Spinal cord (tissue), 10 donors: ENCODE results near the gene MICA. TPM values are rescaled to one million over a fixed set of nuclear protein-coding genes. Genes with fewer than 3 reads are reported as not detected.
"Not testable (repeated sequence)": the region's sequence is repeated elsewhere in the genome, so short reads cannot be mapped to it uniquely, and the experiment has no call there.

Experiments used
- DNase-seq, 6 donors: peaks; one replicate each; pipeline versions ENCODE4 v3.0.0 to v3.0.0-alpha.2; 2013 to 2015; ENCODE audit warnings: low spot score in 6 of 6, low read depth in 4 of 6
- H3K27ac ChIP-seq: one replicate; pipeline ENCODE4 v1.5.1; 2013; ENCODE audit warnings: low read depth, low read length, control low read depth
- H3K27me3 ChIP-seq: one replicate; pipeline ENCODE4 v1.6.1; 2013; ENCODE audit warnings: low read length; ENCODE audit not compliant: control insufficient read depth, insufficient read depth
- H3K36me3 ChIP-seq: one replicate; pipeline ENCODE4 v1.6.1; 2013; ENCODE audit warnings: low read length; ENCODE audit not compliant: control insufficient read depth, insufficient read depth
- H3K4me1 ChIP-seq: one replicate; pipeline ENCODE4 v1.6.1; 2013; ENCODE audit warnings: low read length; ENCODE audit not compliant: control insufficient read depth, insufficient read depth
- H3K4me3 ChIP-seq: one replicate; pipeline ENCODE4 v1.5.1; 2013; ENCODE audit warnings: low read depth, low read length, control low read depth
- H3K9me3 ChIP-seq: one replicate; pipeline ENCODE4 v1.6.1; 2013; ENCODE audit warnings: low read length; ENCODE audit not compliant: control insufficient read depth, insufficient read depth
- WGBS: methylation state at CpG from one replicate; pipeline ENCODE4 v1.1.5; 2013; ENCODE audit warnings: missing lambda C conversion rate; ENCODE audit not compliant: insufficient coverage; 5-methylcytosine and 5-hydroxymethylcytosine counted together
- polyA plus RNA-seq, 2 donors: library from polyadenylated mRNA; unstranded; fragments of 120-200 nt; gene quantifications; one replicate each; pipeline ENCODE4 v1.2.1, GENCODE V29; 2013; ENCODE audit not compliant: insufficient read length in 2 of 2
- total RNA-seq, 2 donors: library from RNA; depleted of rRNA in 1 of 2; stranded (reverse); fragments of 120-200 nt in 1 of 2; fragments of >200 nt in 1 of 2; gene quantifications; one replicate each; pipeline versions ENCODE4 v1.2.3 to v1.2.4, GENCODE V29; 2013 to 2014
- donor health status: healthy.

MICA gene
- total and polyA plus RNA-seq, 4 donors, result 4.2 to 23.6 (median 6.0) TPM

DNA sequence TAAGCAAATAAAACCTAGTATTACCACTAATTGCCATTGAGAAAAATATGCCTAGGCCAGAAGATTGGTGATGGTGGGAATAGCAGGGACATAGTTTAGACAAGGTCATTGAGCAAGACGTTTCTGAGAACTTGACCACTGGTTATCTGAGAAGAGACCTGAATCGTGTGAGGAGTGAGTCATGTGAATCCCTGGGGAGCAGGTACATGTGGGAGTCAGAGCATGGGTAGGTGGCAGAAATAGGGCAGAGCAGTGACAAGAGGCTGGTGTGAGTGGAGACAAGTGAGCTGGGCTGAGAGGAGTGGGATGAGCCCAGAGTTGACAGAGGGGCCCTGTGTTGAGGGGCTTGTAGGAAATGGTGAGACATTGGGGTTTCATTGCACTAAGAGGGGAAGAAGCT lies 16.4 kb downstream of the MICA start:
- no peak overlapping the region for H3K4me3 ChIP-seq
- H3K4me1 ChIP-seq, result no peaks in the 10 kb centered on the region
- no peak for DNase-seq
- H3K36me3 ChIP-seq, result no peaks in the 10 kb centered on the region
- H3K27ac ChIP-seq, result no peak overlapping the region
- no peaks in the 10 kb centered on the region for H3K27me3 ChIP-seq
- 65% methylated on average over 2 of the region's 2 CpGs for WGBS
- H3K9me3 ChIP-seq, result no peaks in the 10 kb centered on the region

DNA sequence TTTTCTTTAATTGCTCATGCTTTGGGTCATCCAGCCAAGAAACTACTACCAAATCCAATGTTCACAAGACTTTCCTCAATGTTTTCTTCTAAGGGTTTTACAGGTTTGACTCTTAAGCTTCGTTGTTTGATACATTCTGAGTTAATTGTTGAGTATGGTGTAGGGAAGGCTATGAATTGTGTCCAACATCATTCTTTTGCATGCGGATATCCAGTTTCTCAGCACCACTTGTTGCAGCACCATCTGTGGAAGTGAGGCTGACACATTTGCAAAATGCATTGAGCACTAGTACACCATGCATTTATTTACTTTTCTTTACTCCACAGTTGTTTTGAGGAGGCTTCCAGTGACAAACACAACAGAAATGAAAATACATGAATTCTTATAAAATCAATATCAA lies 17.2 kb downstream of the MICA start:
- Histone ChIP-seq H3K9me3 (no peaks in the 10 kb centered on the region), H3K4me1 (no peaks in the 10 kb centered on the region), H3K36me3 (no peaks in the 10 kb centered on the region), H3K4me3 (no peak overlapping the region), H3K27me3 (no peaks in the 10 kb centered on the region), H3K27ac (no peak overlapping the region)
- no CpG with 5 or more reads among the region's 2 CpGs for WGBS
- DNase-seq, result no peak

DNA sequence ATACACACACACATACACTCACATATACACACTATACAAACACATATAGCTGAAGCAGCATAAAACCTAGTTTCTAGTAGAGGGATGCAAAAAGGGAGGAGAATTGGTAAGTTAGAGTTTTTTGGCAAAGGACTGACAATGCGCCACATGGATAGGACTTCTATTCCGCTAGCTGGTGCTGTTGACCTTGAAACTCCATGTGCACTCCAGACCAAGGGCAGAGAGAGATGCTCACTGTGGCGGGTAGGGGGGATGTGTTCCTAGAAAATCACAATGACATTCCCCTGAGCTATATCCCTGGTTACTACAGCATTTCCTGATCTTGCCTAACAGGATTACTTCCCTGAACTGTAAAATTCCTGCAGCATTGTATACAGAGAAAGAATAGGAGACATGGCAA lies 19.2 kb downstream of the MICA start:
- no peak for DNase-seq
- no peak overlapping the region for H3K4me3 ChIP-seq
- no peak overlapping the region for H3K27ac ChIP-seq
- H3K4me1 ChIP-seq, result no peaks in the 10 kb centered on the region
- no peaks in the 10 kb centered on the region for H3K27me3 ChIP-seq
- 100% methylated on average over 1 of the region's 3 CpGs for WGBS
- no peaks in the 10 kb centered on the region for H3K9me3 ChIP-seq
- H3K36me3 ChIP-seq, result no peaks in the 10 kb centered on the region

DNA sequence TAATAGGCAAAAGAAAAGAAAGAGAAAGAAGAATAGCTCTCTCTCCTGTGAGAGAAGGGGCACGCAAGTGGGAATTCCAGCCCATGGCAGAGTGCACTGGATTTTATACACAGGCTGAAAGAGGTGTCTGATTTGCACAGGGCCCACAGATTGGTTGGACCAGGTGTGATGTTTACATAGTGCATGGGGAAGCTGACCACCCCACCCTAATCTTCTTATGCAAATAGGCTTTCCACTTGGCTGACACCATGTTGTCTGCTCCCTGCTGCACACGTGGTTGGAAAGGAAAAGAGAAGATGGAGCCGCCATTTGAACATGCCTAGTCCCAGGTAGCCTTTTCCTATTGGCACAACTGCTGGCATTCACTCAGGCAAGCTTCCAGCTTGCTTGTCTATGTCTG lies 20.2 kb downstream of the MICA start:
- DNase-seq, result no peak
- no peaks in the 10 kb centered on the region for H3K36me3 ChIP-seq
- no peak overlapping the region for H3K4me3 ChIP-seq
- no peaks in the 10 kb centered on the region for H3K9me3 ChIP-seq
- no peaks in the 10 kb centered on the region for H3K27me3 ChIP-seq
- H3K4me1 ChIP-seq, result no peaks in the 10 kb centered on the region
- no peak overlapping the region for H3K27ac ChIP-seq
- 65% methylated on average over 3 of the region's 3 CpGs for WGBS

DNA sequence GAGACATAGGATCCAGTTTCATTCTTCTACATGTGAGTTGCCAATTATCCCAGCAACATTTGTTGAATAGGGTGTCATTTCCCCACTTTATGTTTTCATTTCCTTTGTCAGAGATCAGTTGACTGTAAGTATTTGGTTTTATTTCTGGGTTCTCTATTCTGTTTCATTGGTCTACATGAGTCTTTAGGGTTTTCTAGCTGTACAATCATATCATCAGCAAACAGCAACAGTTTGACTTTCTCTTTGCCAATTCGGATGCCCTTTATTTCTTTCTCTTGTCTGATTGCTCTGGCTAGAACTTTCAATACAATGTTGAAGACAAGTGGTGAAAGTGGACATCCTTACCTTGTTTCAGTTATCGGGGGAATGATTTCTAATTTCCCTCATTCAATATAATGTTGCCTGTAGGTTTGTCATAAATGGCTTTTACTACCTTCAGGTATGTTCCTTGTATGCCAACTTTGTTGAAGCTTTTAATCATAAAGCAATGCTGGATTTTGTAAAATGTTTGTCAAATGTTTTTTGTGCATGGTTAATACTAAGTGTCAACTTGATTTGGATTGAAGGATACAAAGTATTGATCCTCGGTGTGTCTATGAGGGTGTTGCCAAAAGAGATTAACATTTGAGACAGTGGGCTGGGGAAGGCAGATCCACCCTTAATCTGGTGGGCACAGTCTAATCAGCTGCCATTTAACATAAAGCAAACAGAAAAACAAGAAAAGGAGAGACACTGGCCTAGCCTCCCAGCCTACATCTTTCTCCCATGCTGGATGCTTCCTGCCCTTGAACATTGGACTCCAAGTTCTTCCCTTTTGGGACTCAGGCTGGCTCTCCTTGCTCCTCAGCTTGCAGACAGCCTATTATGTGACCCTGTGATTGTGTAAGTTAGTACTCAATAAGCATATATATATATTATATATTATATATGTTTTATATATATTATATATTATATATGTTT lies 23.3 kb downstream of the MICA start:
- no peak for DNase-seq
- Histone ChIP-seq H3K36me3 (no peaks in the 10 kb centered on the region), H3K4me1 (no peaks in the 10 kb centered on the region), H3K27ac (no peak overlapping the region), H3K27me3 (no peaks in the 10 kb centered on the region), H3K9me3 (no peaks in the 10 kb centered on the region), H3K4me3 (no peak overlapping the region)
- no CpG with 5 or more reads among the region's 3 CpGs for WGBS

DNA sequence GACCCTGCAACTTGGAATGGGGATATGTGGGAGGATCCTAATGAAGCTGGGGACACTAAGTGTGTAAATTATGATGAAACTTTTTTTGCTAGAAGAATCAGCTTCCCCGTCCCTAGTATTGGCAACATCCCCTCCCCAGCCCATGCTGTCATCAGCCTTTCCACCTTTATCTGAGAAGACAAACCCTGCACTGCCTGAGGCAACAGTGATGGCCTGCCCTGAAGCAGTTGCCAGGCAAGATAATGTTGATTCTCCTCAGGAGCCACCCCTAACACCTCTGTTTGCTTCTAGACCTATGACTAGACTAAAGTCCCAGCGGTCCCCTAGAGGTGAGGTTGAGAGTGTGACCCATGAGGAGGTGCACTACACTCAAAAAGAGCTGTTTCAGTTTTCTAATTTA lies 27.1 kb downstream of the MICA start:
- Histone ChIP-seq H3K27me3 (no peaks in the 10 kb centered on the region), H3K4me3 (no peak overlapping the region), H3K4me1 (no peaks in the 10 kb centered on the region), H3K27ac (no peak overlapping the region), H3K9me3 (no peaks in the 10 kb centered on the region), H3K36me3 (no peaks in the 10 kb centered on the region)
- no CpG with 5 or more reads among the region's 2 CpGs for WGBS
- DNase-seq, result no peak

DNA sequence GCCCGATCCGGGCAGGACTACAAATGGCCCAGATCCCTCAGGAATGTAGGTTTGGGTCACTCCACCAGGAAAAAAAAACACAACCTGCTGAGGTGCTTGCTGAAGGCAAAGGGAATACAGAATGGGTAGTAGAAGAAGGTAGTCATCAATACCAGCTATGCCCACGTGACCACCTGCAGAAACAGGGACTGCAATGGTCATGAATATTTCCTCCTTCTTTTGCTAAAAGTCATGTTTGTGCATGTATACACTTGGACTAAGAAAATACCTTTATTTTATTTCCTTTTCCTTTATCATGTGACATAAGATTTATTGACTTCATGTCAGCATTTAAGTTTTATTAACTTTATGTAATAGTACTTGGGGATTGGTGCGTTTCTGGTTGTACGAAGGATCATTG lies 31.7 kb downstream of the MICA start:
- DNase-seq, H3K36me3 ChIP-seq, H3K27ac ChIP-seq, H3K4me3 ChIP-seq, H3K4me1 ChIP-seq, H3K27me3 ChIP-seq, H3K9me3 ChIP-seq: not testable (repeated sequence)
- WGBS, result 100% methylated on average over 1 of the region's 5 CpGs

DNA sequence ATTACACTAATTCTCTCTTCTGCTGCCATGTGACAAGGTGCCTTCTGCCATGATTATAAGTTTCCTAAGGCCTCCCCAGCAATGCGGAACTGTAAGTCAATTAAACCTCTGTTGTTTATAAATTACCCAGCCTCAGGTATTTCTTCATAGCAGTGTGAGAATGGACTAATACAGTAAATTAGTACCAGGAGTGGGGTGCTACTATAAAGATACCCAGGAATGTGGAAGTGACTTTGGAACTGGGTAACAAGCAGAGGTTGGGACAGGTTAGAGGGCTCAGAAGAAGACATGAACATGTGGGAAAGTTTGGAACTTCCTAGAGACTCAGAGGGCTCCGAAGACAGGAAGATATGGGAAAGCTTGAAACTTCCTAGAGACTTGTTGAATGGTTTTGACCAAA lies 34.8 kb downstream of the MICA start:
- no peak overlapping the region for H3K27ac ChIP-seq
- no peak overlapping the region for H3K4me3 ChIP-seq
- peaks cover 4% of the 10 kb centered on the region for H3K27me3 ChIP-seq
- no peaks in the 10 kb centered on the region for H3K36me3 ChIP-seq
- 83% methylated on average over 1 of the region's 2 CpGs for WGBS
- no peaks in the 10 kb centered on the region for H3K9me3 ChIP-seq
- DNase-seq, result no peak
- H3K4me1 ChIP-seq, result peaks cover 7% of the 10 kb centered on the region

DNA sequence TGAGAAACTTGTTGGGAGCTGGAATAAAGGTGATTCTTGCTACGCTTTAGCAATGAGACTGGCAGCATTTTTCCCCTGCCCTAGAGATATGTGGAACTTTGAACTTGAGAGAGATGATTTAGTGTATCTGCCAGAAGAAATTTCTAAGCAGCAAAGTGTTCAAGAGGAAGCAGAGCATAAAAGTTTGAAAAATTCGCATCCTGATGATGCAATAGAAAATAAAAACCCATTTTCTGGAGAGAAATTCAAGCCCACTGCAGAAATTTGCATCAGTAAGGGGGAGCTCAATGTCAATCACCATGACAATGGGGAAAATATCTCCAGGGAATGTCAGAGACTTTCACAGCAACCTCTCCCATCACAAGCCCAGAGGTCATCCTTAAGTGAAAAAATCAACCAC lies 35.3 kb downstream of the MICA start:
- peaks cover 4% of the 10 kb centered on the region for H3K27me3 ChIP-seq
- H3K27ac ChIP-seq, result no peak overlapping the region
- 100% methylated on average over 1 of the region's 2 CpGs for WGBS
- H3K36me3 ChIP-seq, result no peaks in the 10 kb centered on the region
- DNase-seq, result no peak
- H3K4me3 ChIP-seq, result no peak overlapping the region
- H3K4me1 ChIP-seq, result peaks cover 7% of the 10 kb centered on the region
- no peaks in the 10 kb centered on the region for H3K9me3 ChIP-seq
